ENCODE data around the gene CEP164.
"Not testable (repeated sequence)": the region's sequence is repeated elsewhere in the genome, so short reads cannot be mapped to it uniquely, and the experiment has no call there.

Gene CEP164

GRCh38 chr11:117441146-117441975 lies 113.7 kb downstream of the CEP164 start:
- no peak for DNase-seq (ENCODE audit: low read depth)

- no peak for DNase-seq (ENCODE audit: low read depth)
These were observed 114.6 kb downstream of the CEP164 start for GRCh38 chr11:117442049-117442868.

- DNase-seq (ENCODE audit: low read depth) = no peak
These were observed 115.2 kb downstream of the CEP164 start for GRCh38 chr11:117442869-117443239.

- DNase-seq (ENCODE audit: low read depth) = no peak
These were observed 115.9 kb downstream of the CEP164 start for GRCh38 chr11:117443266-117444186.

GRCh38 chr11:117444256-117444655 lies 116.6 kb downstream of the CEP164 start:
- DNase-seq (ENCODE audit: low read depth) = no peak

GRCh38 chr11:117444711-117445658 lies 117.3 kb downstream of the CEP164 start:
- no peak for DNase-seq (ENCODE audit: low read depth)

GRCh38 chr11:117449111-117449693 lies 121.5 kb downstream of the CEP164 start:
- DNase-seq (ENCODE audit: low read depth) = no peak

GRCh38 chr11:117453886-117454563 lies 126.4 kb downstream of the CEP164 start:
- no peak for DNase-seq (ENCODE audit: low read depth)

- no peak for DNase-seq (ENCODE audit: low read depth)
These were observed 126.9 kb downstream of the CEP164 start for GRCh38 chr11:117454564-117454917.

- no peak for DNase-seq (ENCODE audit: low read depth)
These were observed 128.5 kb downstream of the CEP164 start for GRCh38 chr11:117456027-117456720.

- DNase-seq (ENCODE audit: low read depth) = not testable (repeated sequence)
These were observed 129.0 kb downstream of the CEP164 start for GRCh38 chr11:117456721-117457029.

- no peak for DNase-seq (ENCODE audit: low read depth)
These were observed 129.6 kb downstream of the CEP164 start for GRCh38 chr11:117457031-117457785.

- DNase-seq (ENCODE audit: low read depth) = no peak
These were observed 130.2 kb downstream of the CEP164 start for GRCh38 chr11:117457835-117458234.

- no peak for DNase-seq (ENCODE audit: low read depth)
These were observed 130.8 kb downstream of the CEP164 start for GRCh38 chr11:117458275-117459122.

- DNase-seq (ENCODE audit: low read depth) = no peak
These were observed 131.7 kb downstream of the CEP164 start for GRCh38 chr11:117459123-117459978.

GRCh38 chr11:117459979-117460300 lies 132.3 kb downstream of the CEP164 start:
- no peak for DNase-seq (ENCODE audit: low read depth)
